Testis (tissue), 5 donors: ENCODE data around the gene FNDC8. TPM values are rescaled to one million over a fixed set of nuclear protein-coding genes. Genes with fewer than 3 reads are reported as not detected.

Source experiments
- DNase-seq: peaks from one replicate; pipeline ENCODE4 v3.0.0-alpha.2; 2019
- H3K27ac ChIP-seq, 2 donors: fragments of 200-600 bp; sonication (generic); one replicate each; pipeline ENCODE4 v1.5.1; 2019
- H3K27me3 ChIP-seq: fragments of 200-600 bp; sonication (generic); one replicate; pipeline ENCODE4 v1.5.1; 2019
- H3K36me3 ChIP-seq: fragments of 200-600 bp; sonication (generic); one replicate; pipeline ENCODE4 v1.5.1; 2017; ENCODE audit warnings: low read depth; ENCODE audit errors: missing control alignments
- H3K4me1 ChIP-seq: fragments of 200-600 bp; sonication (generic); one replicate; pipeline ENCODE4 v1.5.1; 2019
- H3K4me3 ChIP-seq, 2 donors: fragments of 200-600 bp; sonication (generic); one replicate each; pipeline ENCODE4 v1.5.1; 2017 to 2019
- H3K9me3 ChIP-seq: fragments of 200-600 bp; sonication (generic); one replicate; pipeline ENCODE4 v1.5.1; 2017
- CTCF ChIP-seq, 3 experiments: fragments of 450-650 bp in 2 of 3; fragments of 200-600 bp in 1 of 3; sonication (generic) in 1 of 3; IDR thresholded peaks; one replicate each; pipeline ENCODE4 v1.5.1; 2016 to 2019; ENCODE audit warnings: antibody characterized with exemption in 3 of 3, mild to moderate bottlenecking in 2 of 3, moderate library complexity in 1 of 3
- POLR2A ChIP-seq: fragments of 450-650 bp; IDR thresholded peaks from one replicate; pipeline ENCODE4 v1.6.1; 2017; ENCODE audit warnings: antibody characterized with exemption, mild to moderate bottlenecking, moderate library complexity
- WGBS, 2 donors: methylation state at CpG; one replicate each; pipeline ENCODE4 v1.1.5; 2018; 5-methylcytosine and 5-hydroxymethylcytosine counted together
- intact Hi-C: fragments of 100-400 bp; cut with DNase I; formaldehyde crosslinking; loops from one replicate; pipeline ENCODE4 v1.15.1; 2023; ENCODE audit warnings: low total_unique reads
- long read RNA-seq, 2 donors: transcript quantifications; one replicate each; lab custom pipeline, GENCODE V29; 2026
- polyA plus RNA-seq: library from polyadenylated mRNA; stranded (reverse); fragments of 350-450 nt; fragmentation: Illumina TruSeq; extraction: RNeasy Lipid Tissue Mini Kit (QIAGEN cat#74804); gene quantifications from one replicate; pipeline ENCODE4 v1.2.3, GENCODE V29; 2014; ENCODE audit warnings: low read depth, low replicate concordance; ENCODE audit not compliant: insufficient read depth
- total RNA-seq, 2 donors: library from RNA; depleted of rRNA; stranded (reverse); fragments of >200 nt; gene quantifications; one replicate each; pipeline ENCODE4 v1.2.3, GENCODE V29; 2016

Gene FNDC8
- total RNA-seq, result 100 to 1,000 TPM in 1 of 2 donors, 10 to 100 TPM in 1; 39.0 to 120 TPM
- polyA plus RNA-seq, result 138 TPM
- long read RNA-seq, donor 1, result 0 reads
- long read RNA-seq, donor 2, result 0 reads

GRCh38 chr17:35121315-35121714 lies at the start of gene FNDC8:
TSS of gene FNDC8 (plus strand) at chr17:35121615. CDS start at chr17:35121694, 79 bp downstream.
- WGBS, 2 donors, result 84 to 88% methylated on average over 2 to 3 of the region's 3 CpGs
- Histone ChIP-seq H3K9me3 (no peaks in the 10 kb centered on the region), H3K27ac (no peak within 1 kb of the TSS), H3K4me1 (peaks cover 4% of the 10 kb centered on the region), H3K36me3 (no peaks in the 10 kb centered on the region), H3K4me3 (peak within 1 kb of the TSS in 1 of 2 donors; percentile 71), H3K27me3 (no peaks in the 10 kb centered on the region)
- DNase-seq, result no peak
- no peak for TF ChIP-seq POLR2A
- intact Hi-C loops, result no loop called here

- H3K27ac ChIP-seq, result no peak overlapping the region
- no peaks in the 10 kb centered on the region for H3K27me3 ChIP-seq
- intact Hi-C loops, result no loop called here
- DNase-seq, result no peak
- no peaks in the 10 kb centered on the region for H3K9me3 ChIP-seq
- no peak overlapping the region for H3K4me3 ChIP-seq
- WGBS, 2 donors, result 81 to 86% methylated on average over 3 of the region's 3 CpGs
- H3K4me1 ChIP-seq, result no peaks in the 10 kb centered on the region
- no peak for TF ChIP-seq POLR2A
- no peak for TF ChIP-seq CTCF (IDR thresholded peaks at IDR 0.05)
- no peaks in the 10 kb centered on the region for H3K36me3 ChIP-seq
Measured at GRCh38 chr17:35073183-35073790, 48.1 kb upstream of the FNDC8 start.

- 81 to 82% methylated on average over 5 of the region's 5 CpGs for WGBS, 2 donors
- Histone ChIP-seq H3K27ac (no peak overlapping the region), H3K36me3 (no peaks in the 10 kb centered on the region), H3K27me3 (no peaks in the 10 kb centered on the region), H3K9me3 (no peaks in the 10 kb centered on the region), H3K4me3 (no peak overlapping the region), H3K4me1 (no peaks in the 10 kb centered on the region)
- no peak for TF ChIP-seq POLR2A
- TF ChIP-seq CTCF (IDR thresholded peaks at IDR 0.05), result no peak
- intact Hi-C loops, result no loop called here
- no peak for DNase-seq
Measured at GRCh38 chr17:35073991-35074627, 47.3 kb upstream of the FNDC8 start.

GRCh38 chr17:35074711-35075707 lies 46.4 kb upstream of the FNDC8 start:
- no peak for TF ChIP-seq CTCF (IDR thresholded peaks at IDR 0.05)
- no peak for TF ChIP-seq POLR2A
- WGBS, 2 donors, result 65 to 73% methylated on average over 2 of the region's 2 CpGs
- DNase-seq, result no peak
- H3K9me3 ChIP-seq, result no peaks in the 10 kb centered on the region
- no peak overlapping the region for H3K27ac ChIP-seq
- no peaks in the 10 kb centered on the region for H3K4me1 ChIP-seq
- intact Hi-C loops, result no loop called here
- H3K36me3 ChIP-seq, result no peaks in the 10 kb centered on the region
- H3K4me3 ChIP-seq, result no peak overlapping the region
- no peaks in the 10 kb centered on the region for H3K27me3 ChIP-seq

- Histone ChIP-seq H3K27me3 (no peaks in the 10 kb centered on the region), H3K4me1 (peaks cover 10% of the 10 kb centered on the region), H3K9me3 (no peaks in the 10 kb centered on the region), H3K27ac (no peak overlapping the region), H3K36me3 (no peaks in the 10 kb centered on the region), H3K4me3 (no peak overlapping the region)
- WGBS, 2 donors, result 88 to 100% methylated on average over 1 of the region's 1 CpG
- DNase-seq, result no peak
- TF ChIP-seq CTCF (IDR thresholded peaks at IDR 0.05) (no peak), POLR2A (no peak)
- intact Hi-C loops, result no loop called here
Measured at GRCh38 chr17:35076874-35077273, 44.5 kb upstream of the FNDC8 start.
